Stimulated activated CD4-positive, alpha-beta T cell treated with anti-CD3 and anti-CD28 coated beads, Interleukin-12 subunit alpha, Interleukin-12 subunit beta, amount 100 ng/mL, for 48 hours (primary cell): ENCODE results near the gene MYLK2.
"Not testable (repeated sequence)": the region's sequence is repeated elsewhere in the genome, so short reads cannot be mapped to it uniquely, and the experiment has no call there.

ENCODE experiments used
- DNase-seq, 3 donors: peaks; one replicate each; pipeline ENCODE4 v3.0.0-alpha.2; 2020; ENCODE audit warnings: low read depth in 2 of 3, low spot score in 1 of 3

MYLK2 gene

GRCh38 chr20:31819083-31819784 lies at the start of gene MYLK2:
MYLK2 (plus strand) TSS chr20:31819356; CDS start chr20:31819581, 225 bp downstream.
- no peak for DNase-seq

DNA sequence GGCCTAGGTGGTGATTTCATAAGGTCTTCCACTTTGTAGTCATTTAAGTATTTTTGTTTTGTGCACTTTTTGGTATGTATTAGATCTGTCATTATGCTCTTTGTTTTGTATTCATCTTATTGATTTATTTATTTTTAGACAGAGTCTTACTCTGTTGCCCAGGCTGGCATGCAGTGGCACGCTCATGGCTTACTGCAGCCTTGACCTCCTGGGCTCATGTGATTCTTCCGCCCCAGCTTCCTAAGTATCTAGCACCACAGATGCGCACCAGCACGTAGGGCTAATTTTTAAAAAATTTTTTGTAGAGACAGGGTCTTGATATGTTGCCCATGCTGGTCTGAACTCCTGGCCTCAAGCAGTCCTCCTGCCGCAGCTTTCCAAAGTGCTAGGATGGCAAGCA lies 49.5 kb upstream of the MYLK2 start:
- DNase-seq: no peak

- DNase-seq: no peak
These were observed 48.9 kb upstream of the MYLK2 start for GRCh38 chr20:31770243-31770642.

DNA sequence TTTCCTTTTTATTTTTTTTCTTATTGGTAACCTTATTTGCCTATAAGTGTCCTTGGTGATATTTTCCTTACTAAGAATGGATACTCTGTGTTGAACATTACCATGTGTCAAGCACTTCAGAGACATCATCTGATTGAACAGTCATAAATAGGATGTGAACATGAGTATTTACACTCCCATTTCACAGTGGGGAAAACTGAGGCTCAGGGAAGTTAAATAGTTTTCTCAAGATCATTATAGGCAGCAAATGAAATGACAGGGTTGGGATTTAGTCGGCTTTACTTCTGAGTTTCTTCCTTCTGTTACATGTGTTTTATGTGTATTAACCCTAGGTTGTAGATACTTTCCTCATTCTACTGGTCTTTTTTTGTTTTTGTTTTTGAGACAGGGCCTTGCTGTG lies 44.7 kb upstream of the MYLK2 start:
- no peak for DNase-seq

- no peak for DNase-seq
These were observed 38.3 kb upstream of the MYLK2 start for GRCh38 chr20:31780839-31781238.

GRCh38 chr20:31781945-31782344 lies 37.2 kb upstream of the MYLK2 start:
- DNase-seq: no peak

GRCh38 chr20:31784354-31785044 lies 34.7 kb upstream of the MYLK2 start:
- no peak for DNase-seq

DNA sequence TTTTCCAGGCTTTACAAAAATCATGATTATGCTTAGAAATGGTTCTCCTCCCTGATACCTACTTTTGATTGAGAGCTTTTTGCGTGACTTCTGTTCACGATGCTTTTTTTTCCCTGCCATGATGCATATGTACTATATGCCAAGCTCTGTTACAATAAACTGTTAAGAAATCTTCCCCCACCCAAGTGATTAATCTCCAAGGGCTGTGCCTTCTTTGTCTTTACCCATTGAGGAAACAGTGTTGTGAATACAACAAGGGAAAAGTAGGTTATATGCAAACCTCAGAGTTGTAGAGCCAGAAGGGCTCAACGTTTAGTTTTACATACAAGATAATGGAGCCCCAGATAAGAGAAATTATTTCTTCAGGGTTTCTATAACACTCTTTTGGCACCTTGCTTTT lies 34.1 kb upstream of the MYLK2 start:
- no peak for DNase-seq

- DNase-seq: no peak
These were observed 30.6 kb upstream of the MYLK2 start for GRCh38 chr20:31788578-31788977.

DNA sequence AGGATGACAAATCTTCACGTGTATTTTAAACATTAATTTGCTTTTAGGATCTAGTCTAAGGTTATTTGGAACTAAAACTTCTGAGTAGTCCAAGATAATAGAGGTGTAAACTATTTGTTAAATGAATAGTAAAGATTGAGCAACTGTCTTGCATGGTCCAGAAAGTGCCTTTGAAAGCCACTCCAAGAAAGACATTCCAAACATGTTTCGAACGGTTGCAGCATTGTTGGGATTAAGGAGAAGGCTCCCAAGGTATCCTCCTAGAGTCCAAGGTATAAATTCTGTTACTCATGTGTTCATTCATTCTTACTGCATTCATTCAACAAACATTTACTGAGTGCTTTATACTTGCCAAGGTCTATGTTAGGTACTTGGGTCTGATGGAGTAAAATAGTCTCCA lies 28.8 kb upstream of the MYLK2 start:
- no peak for DNase-seq

DNA sequence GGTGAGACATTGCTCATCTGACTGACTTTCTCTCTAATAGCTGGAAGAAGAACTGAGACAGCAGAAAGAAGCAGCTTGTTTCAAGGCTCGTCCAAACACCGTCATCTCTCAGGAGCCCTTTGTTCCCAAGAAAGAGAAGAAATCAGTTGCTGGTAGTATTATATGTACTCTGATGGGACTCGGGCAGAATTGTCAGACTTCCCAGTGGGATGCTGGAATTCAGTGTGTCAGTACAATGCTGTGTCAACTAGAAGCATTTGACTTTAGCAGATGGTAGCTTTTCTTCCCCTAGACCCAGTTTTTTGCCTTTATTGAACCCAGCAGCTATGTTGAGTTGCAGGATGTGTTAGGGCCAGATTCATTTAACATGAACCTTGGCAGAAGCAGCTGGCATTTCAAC lies 21.8 kb upstream of the MYLK2 start:
- DNase-seq: no peak

- no peak for DNase-seq
These were observed 17.6 kb upstream of the MYLK2 start for GRCh38 chr20:31801508-31801907.

DNA sequence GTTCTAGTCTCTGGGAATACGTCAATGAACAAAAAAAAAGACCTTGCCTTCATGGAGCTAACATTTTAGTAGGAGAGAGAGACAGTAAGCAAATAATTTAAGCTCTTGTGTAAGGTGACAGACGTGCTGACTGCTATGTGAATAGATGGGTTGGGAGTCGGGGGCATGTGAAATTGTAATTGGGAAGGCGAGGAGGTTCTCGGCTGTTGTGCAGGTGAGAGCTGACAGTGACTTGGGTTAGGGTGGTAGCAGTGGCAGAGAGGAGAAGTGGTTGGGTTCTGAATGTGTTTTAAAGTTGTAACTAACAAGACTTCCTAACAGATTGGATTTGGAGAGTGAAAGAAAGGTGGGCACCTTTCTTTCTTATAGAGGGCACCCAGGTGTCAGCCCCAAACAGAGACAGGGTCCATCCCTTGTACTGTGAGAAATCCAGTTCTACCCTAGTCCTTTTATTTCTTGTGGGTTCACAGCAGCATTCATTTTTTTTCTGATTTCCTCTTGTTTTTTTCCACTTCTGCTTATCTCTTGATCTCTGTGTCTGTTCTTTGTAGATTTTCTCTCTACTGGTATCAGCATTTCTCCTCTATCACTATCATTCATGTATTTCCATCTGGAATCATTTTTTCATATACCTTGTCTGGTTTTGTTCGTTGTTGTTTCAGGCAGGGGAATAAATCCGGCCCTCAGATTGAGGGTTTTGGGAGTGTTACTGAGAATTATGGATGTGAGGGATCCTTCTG lies 15.4 kb upstream of the MYLK2 start:
- no peak for DNase-seq

DNA sequence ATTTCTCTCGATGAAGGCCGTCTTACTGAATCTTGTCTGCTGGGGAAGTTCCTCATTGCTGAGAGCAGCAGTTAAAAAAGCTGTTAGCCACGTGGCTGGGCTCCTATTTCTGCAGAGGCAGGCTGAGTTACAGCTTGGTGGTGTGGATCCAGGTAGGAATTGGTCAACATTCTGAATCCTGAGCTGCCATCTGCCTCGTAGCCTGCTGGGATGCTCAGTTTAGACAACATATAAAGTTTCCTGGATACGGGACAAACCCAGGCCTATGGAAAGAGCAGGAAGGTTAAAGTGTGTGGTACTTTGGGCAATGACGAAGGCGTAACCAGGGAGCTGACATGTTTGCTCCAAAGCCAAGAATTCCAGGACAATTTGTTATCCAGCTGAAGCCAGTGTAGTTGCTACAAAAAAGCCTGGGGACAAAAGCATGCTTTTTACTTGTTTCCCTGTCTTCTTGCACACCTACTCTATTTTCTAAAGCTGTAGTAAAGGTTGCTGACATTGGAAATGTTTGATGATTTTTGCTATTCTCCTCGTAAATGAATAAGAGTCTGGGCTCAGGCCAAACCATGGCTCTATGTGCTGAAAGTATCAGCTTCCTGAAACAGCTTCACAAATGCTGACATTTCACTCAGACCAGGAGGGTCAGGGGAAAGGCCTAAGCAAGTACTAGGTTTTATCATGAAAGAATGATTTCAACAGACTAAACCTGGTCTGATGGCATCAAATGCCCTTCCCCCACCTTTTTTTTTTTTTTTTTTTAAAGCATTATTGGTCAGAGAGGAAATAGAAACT lies 12.4 kb upstream of the MYLK2 start:
- DNase-seq: no peak

GRCh38 chr20:31808481-31808880 lies 10.7 kb upstream of the MYLK2 start:
- no peak for DNase-seq

- no peak for DNase-seq
These were observed 9.5 kb upstream of the MYLK2 start for GRCh38 chr20:31809661-31810060.

GRCh38 chr20:31811198-31811597 lies 8.0 kb upstream of the MYLK2 start:
- DNase-seq: no peak

DNA sequence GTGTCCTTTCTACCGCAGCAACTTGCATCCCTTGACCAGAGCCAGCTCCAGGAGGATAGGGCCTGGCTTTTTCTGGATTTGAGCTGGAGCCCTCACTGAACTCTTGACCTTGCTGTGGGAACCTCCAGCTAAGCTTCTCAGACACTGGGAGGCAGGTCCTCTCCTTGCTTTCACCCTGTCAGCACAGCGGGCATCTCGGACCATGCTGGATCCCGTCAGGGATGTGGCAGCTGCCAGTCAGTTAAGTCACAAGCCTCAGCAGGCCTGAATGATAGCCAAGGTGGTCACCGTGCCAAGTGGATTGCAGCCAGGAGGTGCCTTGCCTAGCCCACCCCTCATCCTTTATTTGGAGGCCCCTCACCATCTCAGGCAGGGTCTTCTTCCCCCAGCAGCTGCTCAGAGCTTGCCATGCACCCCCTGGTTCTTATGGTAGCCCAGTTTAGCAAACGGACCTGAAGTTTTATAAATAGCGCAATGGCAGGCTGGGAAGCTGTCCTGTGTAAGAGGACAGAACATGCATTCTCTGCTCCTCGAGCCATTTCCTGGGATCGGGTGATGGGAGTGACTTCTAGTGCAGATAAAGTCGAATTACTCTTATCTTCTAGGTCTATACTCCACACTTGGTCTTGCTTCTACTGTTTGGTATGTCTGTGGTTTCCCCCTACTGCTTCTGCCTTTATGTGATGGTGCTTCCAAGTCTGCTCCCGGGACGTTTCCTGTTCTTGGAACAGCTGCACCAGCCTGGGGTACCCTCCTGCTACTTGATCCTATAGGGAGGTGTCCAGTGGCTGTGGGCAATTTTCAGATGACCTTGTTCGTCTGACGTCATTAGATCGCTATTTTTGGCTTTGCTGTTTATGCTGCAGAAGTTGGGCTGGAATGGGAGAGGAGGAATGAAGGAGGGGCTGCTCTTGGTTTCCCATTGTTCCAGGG lies 7.1 kb upstream of the MYLK2 start:
- DNase-seq: no peak

DNA sequence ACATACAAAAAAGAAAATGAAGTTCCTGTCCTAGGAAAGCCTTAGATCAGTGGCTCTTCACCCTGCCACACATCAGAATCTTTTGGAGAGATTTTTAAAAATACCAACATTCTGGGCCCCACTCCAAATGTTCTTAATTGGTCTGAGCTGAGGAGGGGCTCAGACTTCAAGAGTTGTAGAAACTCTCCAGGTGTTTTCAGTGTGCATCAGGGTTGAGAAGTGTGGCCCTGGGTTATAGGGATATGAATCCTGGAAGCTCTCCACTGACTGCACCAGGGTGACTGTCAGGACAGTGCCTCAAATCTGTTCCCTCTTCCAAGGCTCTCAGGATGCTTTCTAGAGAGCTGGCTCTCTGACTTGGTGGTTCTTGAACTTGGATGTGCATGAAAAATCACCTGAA lies 5.5 kb upstream of the MYLK2 start:
- no peak for DNase-seq

- not testable (repeated sequence) for DNase-seq
These were observed 5.0 kb upstream of the MYLK2 start for GRCh38 chr20:31814142-31814541.
